GM12892 (cell line): ENCODE results near the gene CPPED1.
"Not testable (repeated sequence)": the region's sequence is repeated elsewhere in the genome, so short reads cannot be mapped to it uniquely, and the experiment has no call there.

ENCODE experiments used
- POLR2A ChIP-seq: IDR thresholded peaks from 2 replicates; pipeline ENCODE4 v1.6.1; 2011; ENCODE audit warnings: low read depth, low read length, control low read depth
- POLR2AphosphoS5 ChIP-seq: IDR thresholded peaks from 2 replicates; pipeline ENCODE4 v1.6.1; 2011; ENCODE audit warnings: low read depth, low read length, control low read depth
- TAF1 ChIP-seq: IDR thresholded peaks from 2 replicates; pipeline ENCODE4 v1.6.1; 2011; ENCODE audit warnings: low read depth, mild to moderate bottlenecking, control low read depth, low read length, borderline replicate concordance

- not testable (repeated sequence) for TF ChIP-seq POLR2AphosphoS5, POLR2A, TAF1
Observed at GRCh38 chr16:12766208-12766607, 37.5 kb downstream of the CPPED1 start.
